Spleen (tissue), 11 donors: ENCODE measurements around the gene SASS6. TPM values are rescaled to one million over a fixed set of nuclear protein-coding genes. Genes with fewer than 3 reads are reported as not detected.
"Not testable (repeated sequence)": the region's sequence is repeated elsewhere in the genome, so short reads cannot be mapped to it uniquely, and the experiment has no call there.

Experiments used
- DNase-seq: peaks from one replicate; pipeline ENCODE4 v3.0.0-alpha.2; 2020
- H3K27ac ChIP-seq, 8 donors: fragments of 200-600 bp; sonication (generic) in 7 of 8; 1 replicate in 4 of 8; 2 replicates in 4 of 8; pipeline versions ENCODE4 v1.5.0 to v1.8.0; 2016 to 2021; ENCODE audit warnings: inconsistent platforms in 4 of 8, mild to moderate bottlenecking in 4 of 8, moderate library complexity in 1 of 8
- H3K27me3 ChIP-seq, 7 donors: fragments of 200-600 bp; sonication (generic) in 6 of 7; replicated peaks in 1 of 7; 1 replicate in 4 of 7; 2 replicates in 3 of 7; pipeline versions ENCODE4 v1.5.0 to v1.8.0; 2016 to 2021; ENCODE audit warnings: inconsistent platforms in 3 of 7, mild to moderate bottlenecking in 1 of 7
- H3K36me3 ChIP-seq, 6 donors: fragments of 200-600 bp; sonication (generic) in 5 of 6; 1 replicate in 4 of 6; 2 replicates in 2 of 6; pipeline versions ENCODE4 v1.5.0 to v1.8.0; 2016 to 2021; ENCODE audit warnings: inconsistent platforms in 2 of 6
- H3K4me1 ChIP-seq, 6 donors: fragments of 200-600 bp; sonication (generic) in 5 of 6; 1 replicate in 3 of 6; 2 replicates in 3 of 6; pipeline versions ENCODE4 v1.5.0 to v1.8.0; 2016 to 2021; ENCODE audit warnings: inconsistent platforms in 3 of 6
- H3K4me3 ChIP-seq, 8 donors: fragments of 200-600 bp; sonication (generic) in 7 of 8; 1 replicate in 4 of 8; 2 replicates in 4 of 8; pipeline versions ENCODE4 v1.5.0 to v1.8.0; 2016 to 2021; ENCODE audit warnings: inconsistent platforms in 4 of 8, mild to moderate bottlenecking in 4 of 8, moderate library complexity in 2 of 8
- H3K9me3 ChIP-seq, 8 donors: fragments of 200-600 bp; sonication (generic) in 7 of 8; 1 replicate in 4 of 8; 2 replicates in 4 of 8; pipeline versions ENCODE4 v1.5.0 to v1.8.0; 2016 to 2021; ENCODE audit warnings: inconsistent platforms in 4 of 8
- CTCF ChIP-seq, 11 experiments: fragments of 200-600 bp in 7 of 11; fragments of 450-650 bp in 4 of 11; sonication (generic) in 4 of 11; IDR thresholded peaks in 8 of 11; conservative IDR thresholded peaks in 3 of 11; 1 replicate in 7 of 11; 2 replicates in 4 of 11; pipeline versions ENCODE4 v1.4.0 to v1.8.0; 2016 to 2021; ENCODE audit warnings: antibody characterized with exemption in 11 of 11, inconsistent platforms in 4 of 11, mild to moderate bottlenecking in 1 of 11
- POLR2A ChIP-seq, 3 donors: fragments of 450-650 bp; IDR thresholded peaks; one replicate each; pipeline ENCODE4 v1.5.1; 2017; ENCODE audit warnings: antibody characterized with exemption in 3 of 3, mild to moderate bottlenecking in 1 of 3
- POLR2AphosphoS5 ChIP-seq, 3 donors: sonication (generic); formaldehyde crosslinking; IDR thresholded peaks; one replicate each; pipeline ENCODE4 v1.5.1; 2017; ENCODE audit warnings: antibody characterized with exemption in 3 of 3
- WGBS, 5 donors: extraction: QIAGEN DNeasy Blood & Tissue Kit in 3 of 5; methylation state at CpG; one replicate each; pipeline versions ENCODE4 v1.1.5 to v1.1.7; 2013 to 2018; 5-methylcytosine and 5-hydroxymethylcytosine counted together
- intact Hi-C: fragments of 100-400 bp; cut with DNase I; formaldehyde crosslinking; loops from one replicate; pipeline ENCODE4 v1.15.0; 2023; ENCODE audit warnings: low total_unique reads
- polyA plus RNA-seq, 3 donors: library from polyadenylated mRNA; stranded (reverse); fragments of 200-250 nt; gene quantifications; one replicate each; pipeline ENCODE4 v1.2.1, GENCODE V29; 2013
- total RNA-seq, 7 donors: library from RNA; depleted of rRNA in 3 of 7; stranded (reverse); fragments of >200 nt in 3 of 7; fragmentation: NEBNext Ultra II Directional in 4 of 7; extraction: Animal tissue kit (Norgen Biotek cat#: 25700) in 4 of 7; gene quantifications; one replicate each; pipeline versions ENCODE4 v1.1.0 to v1.2.1, GENCODE V29; 2016 to 2021
- donor health status: healthy with polysubstance abuse.
- donor health status: DM: no; HTN: no; CAD: no; lungs with moderate emphysema.
- donor health status: DM: no; HTN: no; CAD: no.
- donor health status: Bipolar disorder and iron deficiency.
- donor health status: healthy.
- donor health status: DM: no; HTN: no; CAD: no.
- donor health status: DM: yes; HTN: yes; CAD: no.

The SASS6 gene
- total and polyA plus RNA-seq, 10 donors, result 2.7 to 9.2 (median 4.2) TPM

- 62 to 92% (median 74%) methylated on average over 11 of the region's 11 CpGs for WGBS, 5 donors
- intact Hi-C loops, H3K9me3 ChIP-seq, DNase-seq, H3K27me3 ChIP-seq: not testable (repeated sequence)
- Histone ChIP-seq H3K4me3 (peak overlapping the region in 1 of 8 donors; percentile 9), H3K36me3 (peaks cover 0 to 20% (median 0%) of the 10 kb centered on the region in 6 donors), H3K27ac (peak overlapping the region in 7 of 8 donors; percentile 12 to 67 (median 37)), H3K4me1 (peaks cover 18 to 100% (median 65%) of the 10 kb centered on the region in 6 donors)
- peak in 2 of 3 donors; percentile 12 for TF ChIP-seq POLR2AphosphoS5 (IDR thresholded peaks at IDR 0.05)
Observed at GRCh38 chr1:100047235-100047708, 85.5 kb downstream of the SASS6 start.

DNA sequence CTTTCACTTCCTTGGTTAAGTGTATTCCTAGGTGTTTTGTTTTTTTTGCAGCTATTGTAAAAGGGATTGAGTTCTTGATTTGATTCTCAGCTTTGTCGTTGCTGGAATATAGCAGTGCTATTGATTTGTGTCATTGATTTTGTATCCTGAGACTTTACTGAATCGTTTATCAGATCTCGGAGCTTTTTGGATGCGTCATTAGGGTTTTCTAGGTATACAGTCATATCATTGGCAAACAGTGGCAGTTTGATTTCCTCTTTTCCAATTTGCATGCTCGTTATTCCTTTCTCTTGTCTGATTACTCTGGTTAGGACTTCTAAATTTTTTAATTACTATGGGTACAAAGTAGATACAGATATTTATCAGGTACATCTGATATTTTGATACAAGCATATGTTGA is 87.5 kb downstream of the SASS6 start:
- H3K4me3 ChIP-seq, result no peak overlapping the region
- no peaks in the 10 kb centered on the region for H3K9me3 ChIP-seq
- 69 to 92% (median 91%) methylated on average over 5 of the region's 5 CpGs for WGBS, 5 donors
- TF ChIP-seq POLR2AphosphoS5 (IDR thresholded peaks at IDR 0.05) (no peak), CTCF (IDR thresholded peaks at IDR 0.05 in 8 of 11, conservative IDR thresholded peaks at IDR 0.05 in 3 of 11) (no peak), POLR2A (IDR thresholded peaks at IDR 0.05) (no peak)
- intact Hi-C loops, result no loop called here
- H3K27ac ChIP-seq, result no peak overlapping the region
- DNase-seq, result no peak
- peaks cover 0 to 9% (median 0%) of the 10 kb centered on the region in 6 donors for H3K36me3 ChIP-seq
- H3K4me1 ChIP-seq, result peaks cover 32 to 100% (median 78%) of the 10 kb centered on the region in 6 donors
- no peaks in the 10 kb centered on the region for H3K27me3 ChIP-seq

DNA sequence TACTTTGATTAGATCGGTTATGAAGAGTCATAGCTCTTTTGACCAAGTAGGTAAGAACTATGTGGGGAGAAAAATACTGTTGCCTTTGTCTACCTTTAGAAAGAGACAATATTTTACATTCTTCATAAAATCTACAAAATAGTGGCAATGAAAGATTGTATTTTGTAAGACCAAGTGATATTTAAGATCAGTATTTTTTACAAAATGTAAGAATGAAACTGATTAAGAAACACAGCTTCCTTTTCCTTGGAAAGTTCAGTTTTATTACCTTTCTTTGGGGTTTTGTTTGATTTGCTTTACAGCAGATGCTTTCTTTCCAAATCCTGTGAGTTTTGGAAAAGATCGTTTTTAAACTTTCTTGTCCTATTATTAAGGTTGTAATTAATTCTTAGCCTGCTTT is 93.1 kb downstream of the SASS6 start:
- no peak for DNase-seq
- Histone ChIP-seq H3K4me1 (peaks cover 22 to 80% (median 61%) of the 10 kb centered on the region in 6 donors), H3K27me3 (no peaks in the 10 kb centered on the region), H3K36me3 (peaks cover 0 to 5% (median 0%) of the 10 kb centered on the region in 6 donors), H3K9me3 (no peaks in the 10 kb centered on the region), H3K4me3 (peak overlapping the region in 6 of 8 donors; percentile 75 to 94 (median 85)), H3K27ac (peak overlapping the region; percentile 17 to 100 (median 98))
- intact Hi-C loops, result no loop called here
- TF ChIP-seq POLR2A (IDR thresholded peaks at IDR 0.05), result no peak
- no peak for TF ChIP-seq POLR2AphosphoS5 (IDR thresholded peaks at IDR 0.05)
- no peak for TF ChIP-seq CTCF (IDR thresholded peaks at IDR 0.05 in 8 of 11, conservative IDR thresholded peaks at IDR 0.05 in 3 of 11)
- 14 to 34% (median 18%) methylated on average over 2 of the region's 2 CpGs for WGBS, 5 donors

- WGBS, 5 donors, result 0% methylated on average over 34 to 37 of the region's 37 CpGs
- Histone ChIP-seq H3K4me1 (peaks cover 22 to 71% (median 59%) of the 10 kb centered on the region in 6 donors), H3K27ac (peak overlapping the region; percentile 81 to 100 (median 98)), H3K36me3 (peaks cover 0 to 3% (median 0%) of the 10 kb centered on the region in 6 donors), H3K9me3 (no peaks in the 10 kb centered on the region), H3K4me3 (peak overlapping the region; percentile 51 to 94 (median 85)), H3K27me3 (no peaks in the 10 kb centered on the region)
- TF ChIP-seq POLR2AphosphoS5 (IDR thresholded peaks at IDR 0.05) (peak; percentile 66 to 89 (median 88)), POLR2A (IDR thresholded peaks at IDR 0.05) (peak in 1 of 3 donors; percentile 53), CTCF (IDR thresholded peaks at IDR 0.05 in 8 of 11, conservative IDR thresholded peaks at IDR 0.05 in 3 of 11) (no peak)
- intact Hi-C loops, result no loop called here
- peak; percentile 93 for DNase-seq
Observed at GRCh38 chr1:100038660-100039287, 94.0 kb downstream of the SASS6 start.
